ENCODE results near the gene UBL7.
"Not testable (repeated sequence)": the region's sequence is repeated elsewhere in the genome, so short reads cannot be mapped to it uniquely, and the experiment has no call there.

UBL7 gene

DNA sequence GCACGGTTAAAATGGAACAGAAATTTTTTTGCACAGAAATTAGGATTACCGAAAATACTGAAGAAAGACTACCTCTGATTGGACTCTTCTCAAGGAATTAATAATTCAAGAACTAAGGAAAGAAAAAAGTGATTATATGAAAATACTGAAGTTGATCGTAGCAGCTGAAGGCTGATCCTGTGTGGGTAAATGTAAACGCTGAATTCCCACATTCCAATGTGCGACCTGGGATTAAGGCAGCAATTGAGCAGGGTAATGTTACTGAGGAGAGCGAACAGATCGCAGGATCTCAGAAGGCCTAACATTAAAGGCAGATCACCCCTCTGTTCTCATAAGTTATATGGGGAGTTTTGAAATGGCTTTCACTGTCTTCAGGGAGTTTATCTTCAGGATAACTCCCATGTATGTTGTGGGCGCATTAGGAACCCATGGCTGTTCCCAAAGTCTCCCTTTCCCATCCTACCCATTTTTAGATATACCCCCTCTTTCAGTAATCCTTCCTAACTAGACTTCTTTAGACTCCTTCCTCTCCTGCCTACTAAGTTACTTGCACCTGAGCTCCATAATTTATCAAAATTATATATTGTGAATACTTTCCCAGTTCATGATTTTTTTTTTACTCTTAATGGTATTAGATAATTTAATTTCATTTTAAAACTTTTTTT, 1.0 kb upstream of the UBL7 start:
- H3K4me1 ChIP-seq (ENCODE audit: control insufficient read depth, low read length): peaks cover 32% of the 10 kb centered on the region
- no peak for TF ChIP-seq EZH2phosphoT487 (IDR thresholded peaks at IDR 0.05; ENCODE audit: borderline replicate concordance, low read length)
- TF ChIP-seq, protein P1, sequence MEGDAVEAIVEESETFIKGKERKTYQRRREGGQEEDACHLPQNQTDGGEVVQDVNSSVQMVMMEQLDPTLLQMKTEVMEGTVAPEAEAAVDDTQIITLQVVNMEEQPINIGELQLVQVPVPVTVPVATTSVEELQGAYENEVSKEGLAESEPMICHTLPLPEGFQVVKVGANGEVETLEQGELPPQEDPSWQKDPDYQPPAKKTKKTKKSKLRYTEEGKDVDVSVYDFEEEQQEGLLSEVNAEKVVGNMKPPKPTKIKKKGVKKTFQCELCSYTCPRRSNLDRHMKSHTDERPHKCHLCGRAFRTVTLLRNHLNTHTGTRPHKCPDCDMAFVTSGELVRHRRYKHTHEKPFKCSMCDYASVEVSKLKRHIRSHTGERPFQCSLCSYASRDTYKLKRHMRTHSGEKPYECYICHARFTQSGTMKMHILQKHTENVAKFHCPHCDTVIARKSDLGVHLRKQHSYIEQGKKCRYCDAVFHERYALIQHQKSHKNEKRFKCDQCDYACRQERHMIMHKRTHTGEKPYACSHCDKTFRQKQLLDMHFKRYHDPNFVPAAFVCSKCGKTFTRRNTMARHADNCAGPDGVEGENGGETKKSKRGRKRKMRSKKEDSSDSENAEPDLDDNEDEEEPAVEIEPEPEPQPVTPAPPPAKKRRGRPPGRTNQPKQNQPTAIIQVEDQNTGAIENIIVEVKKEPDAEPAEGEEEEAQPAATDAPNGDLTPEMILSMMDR (IDR thresholded peaks at IDR 0.05; ENCODE audit: low read depth, low read length, poor library complexity, severe bottlenecking): no peak
- peak overlapping the region; percentile 87 for H3K4me3 ChIP-seq (ENCODE audit: low read length)
- no peaks in the 10 kb centered on the region for H3K9me3 ChIP-seq (ENCODE audit: control insufficient read depth, insufficient read depth, low read length)
- no peak overlapping the region for H3K27ac ChIP-seq (ENCODE audit: low read depth, low read length)
- H3K9me2 ChIP-seq (replicated peaks; ENCODE audit: control insufficient read depth, low read length): no peaks in the 10 kb centered on the region
- peak overlapping the region; percentile 59 for H3K4me2 ChIP-seq (ENCODE audit: low read length)
- H3K27me3 ChIP-seq (ENCODE audit: control insufficient read depth, low read length): no peaks in the 10 kb centered on the region
- H4K20me1 ChIP-seq (ENCODE audit: control insufficient read depth, insufficient read depth, low read depth, low read length): no peaks in the 10 kb centered on the region
- peaks cover 25% of the 10 kb centered on the region for H3K79me2 ChIP-seq (ENCODE audit: control insufficient read depth, low read length)
- H3K36me3 ChIP-seq (ENCODE audit: control insufficient read depth, low read length): no peaks in the 10 kb centered on the region; the same call in 1 of the 2 replicates
- H3F3A ChIP-seq (ENCODE audit: control insufficient read depth, insufficient read depth): 0 out of 2 replicates have a peak, but pooled peaks cover 3% of the 10 kb centered on the region

DNA sequence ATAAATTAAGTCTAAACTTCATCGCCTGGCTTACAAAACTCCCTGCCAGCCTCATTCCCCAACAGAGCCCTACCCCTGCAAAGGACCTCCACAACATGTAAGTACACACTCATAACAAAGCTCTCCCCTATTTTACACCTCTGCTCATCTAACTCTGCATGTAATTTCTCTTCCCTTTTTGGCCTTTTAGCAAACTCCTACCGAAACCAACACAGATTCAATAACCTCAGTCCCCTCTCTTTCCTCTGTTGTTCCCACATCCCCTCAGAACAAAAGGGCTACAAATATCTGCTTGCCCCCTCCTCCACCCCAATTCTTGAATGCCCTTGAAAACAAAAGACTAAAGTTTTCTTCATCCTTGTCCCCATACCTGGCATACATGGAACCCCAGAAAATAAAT, 662 bp downstream of the UBL7 start:
- H4K20me1 ChIP-seq (ENCODE audit: control insufficient read depth, insufficient read depth, low read depth, low read length): no peaks in the 10 kb centered on the region
- no peaks in the 10 kb centered on the region for H3K9me3 ChIP-seq (ENCODE audit: control insufficient read depth, insufficient read depth, low read length)
- H3K79me2 ChIP-seq (ENCODE audit: control insufficient read depth, low read length): peaks cover 25% of the 10 kb centered on the region
- H3K36me3 ChIP-seq (ENCODE audit: control insufficient read depth, low read length): peaks cover 7% of the 10 kb centered on the region
- no peaks in the 10 kb centered on the region for H3F3A ChIP-seq (ENCODE audit: control insufficient read depth, insufficient read depth)
- peak overlapping the region; percentile 87 for H3K4me3 ChIP-seq (ENCODE audit: low read length)
- peaks cover 32% of the 10 kb centered on the region for H3K4me1 ChIP-seq (ENCODE audit: control insufficient read depth, low read length)
- peak overlapping the region; percentile 38; the same call in 1 of the 2 replicates for H3K27ac ChIP-seq (ENCODE audit: low read depth, low read length)
- TF ChIP-seq, protein P1 (IDR thresholded peaks at IDR 0.05; ENCODE audit: low read depth, low read length, poor library complexity, severe bottlenecking): no peak
- TF ChIP-seq EZH2phosphoT487 (IDR thresholded peaks at IDR 0.05; ENCODE audit: borderline replicate concordance, low read length): no peak
- no peaks in the 10 kb centered on the region for H3K27me3 ChIP-seq (ENCODE audit: control insufficient read depth, low read length)
- no peaks in the 10 kb centered on the region for H3K9me2 ChIP-seq (replicated peaks; ENCODE audit: control insufficient read depth, low read length)
- peak overlapping the region; percentile 59 for H3K4me2 ChIP-seq (ENCODE audit: low read length)

GRCh38 chr15:74459798-74460197, 1.2 kb downstream of the UBL7 start:
- not testable (repeated sequence) for H3K27ac ChIP-seq (ENCODE audit: low read depth, low read length); H4K20me1 ChIP-seq (ENCODE audit: control insufficient read depth, insufficient read depth, low read depth, low read length); H3K9me3 ChIP-seq (ENCODE audit: control insufficient read depth, insufficient read depth, low read length); H3K27me3 ChIP-seq (ENCODE audit: control insufficient read depth, low read length); H3K9me2 ChIP-seq (replicated peaks; ENCODE audit: control insufficient read depth, low read length); H3F3A ChIP-seq (ENCODE audit: control insufficient read depth, insufficient read depth)
- peak overlapping the region; percentile 87 for H3K4me3 ChIP-seq (ENCODE audit: low read length)
- H3K36me3 ChIP-seq (ENCODE audit: control insufficient read depth, low read length): peaks cover 12% of the 10 kb centered on the region
- H3K4me2 ChIP-seq (ENCODE audit: low read length): peak overlapping the region; percentile 59
- H3K4me1 ChIP-seq (ENCODE audit: control insufficient read depth, low read length): peaks cover 32% of the 10 kb centered on the region
- peaks cover 25% of the 10 kb centered on the region for H3K79me2 ChIP-seq (ENCODE audit: control insufficient read depth, low read length)

DNA sequence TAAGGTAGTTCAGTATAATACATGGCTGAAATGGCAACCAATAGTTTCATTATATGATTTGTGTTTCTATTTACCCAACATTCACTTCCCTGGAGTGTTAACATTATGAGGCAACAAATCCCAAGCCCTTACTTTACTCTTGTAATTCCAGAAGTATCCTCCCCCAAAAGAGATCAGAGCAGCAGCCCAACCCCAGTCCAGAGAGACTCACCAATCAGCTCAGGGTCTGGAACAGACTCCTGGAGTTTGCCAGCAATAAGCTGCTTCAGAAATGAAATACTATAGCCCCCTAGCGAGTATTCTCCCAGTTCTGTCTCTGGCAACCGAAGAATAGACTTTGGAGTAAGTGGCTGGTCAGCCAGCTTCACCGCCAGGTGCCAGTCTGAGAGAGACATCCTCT, 2.5 kb downstream of the UBL7 start:
- peaks cover 22% of the 10 kb centered on the region for H3K79me2 ChIP-seq (ENCODE audit: control insufficient read depth, low read length)
- TF ChIP-seq, protein P1 (IDR thresholded peaks at IDR 0.05; ENCODE audit: low read depth, low read length, poor library complexity, severe bottlenecking): no peak
- no peak for TF ChIP-seq EZH2phosphoT487 (IDR thresholded peaks at IDR 0.05; ENCODE audit: borderline replicate concordance, low read length)

GRCh38 chr15:74457036-74457435, 3.9 kb downstream of the UBL7 start:
- not testable (repeated sequence) for H3K9me2 ChIP-seq (replicated peaks; ENCODE audit: control insufficient read depth, low read length); H3K27me3 ChIP-seq (ENCODE audit: control insufficient read depth, low read length); H3K4me1 ChIP-seq (ENCODE audit: control insufficient read depth, low read length); H3K27ac ChIP-seq (ENCODE audit: low read depth, low read length); H4K20me1 ChIP-seq (ENCODE audit: control insufficient read depth, insufficient read depth, low read depth, low read length); H3K4me3 ChIP-seq (ENCODE audit: low read length); H3K4me2 ChIP-seq (ENCODE audit: low read length); H3F3A ChIP-seq (ENCODE audit: control insufficient read depth, insufficient read depth); H3K9me3 ChIP-seq (ENCODE audit: control insufficient read depth, insufficient read depth, low read length)
- Histone ChIP-seq H3K79me2 (ENCODE audit: control insufficient read depth, low read length) (peaks cover 12% of the 10 kb centered on the region), H3K36me3 (ENCODE audit: control insufficient read depth, low read length) (peaks cover 18% of the 10 kb centered on the region)

More for the DNA sequence above, 2.5 kb downstream of the UBL7 start:
- Histone ChIP-seq H3K27ac (ENCODE audit: low read depth, low read length) (no peak overlapping the region), H3K36me3 (ENCODE audit: control insufficient read depth, low read length) (peaks cover 12% of the 10 kb centered on the region), H3K4me1 (ENCODE audit: control insufficient read depth, low read length) (peaks cover 20% of the 10 kb centered on the region), H3K4me3 (ENCODE audit: low read length) (no peak overlapping the region), H3K27me3 (ENCODE audit: control insufficient read depth, low read length) (no peaks in the 10 kb centered on the region), H3K9me3 (ENCODE audit: control insufficient read depth, insufficient read depth, low read length) (no peaks in the 10 kb centered on the region), H3F3A (ENCODE audit: control insufficient read depth, insufficient read depth) (no peaks in the 10 kb centered on the region), H4K20me1 (ENCODE audit: control insufficient read depth, insufficient read depth, low read depth, low read length) (no peaks in the 10 kb centered on the region), H3K9me2 (replicated peaks; ENCODE audit: control insufficient read depth, low read length) (no peaks in the 10 kb centered on the region), H3K4me2 (ENCODE audit: low read length) (no peak overlapping the region)
